H1 (cell line): ENCODE results near the gene ANKMY2. TPM values are rescaled to one million over a fixed set of nuclear protein-coding genes. Genes with fewer than 3 reads are reported as not detected.

Source experiments
- CHD7 ChIP-seq: fragments of 300-600 bp; sonication (generic); IDR thresholded peaks from 2 replicates; pipeline ENCODE4 v1.7.1; 2012; ENCODE audit warnings: low read length, moderate library complexity, mild to moderate bottlenecking, inconsistent platforms; ENCODE audit not compliant: insufficient replicate concordance
- GTF2F1 ChIP-seq: IDR thresholded peaks from 2 replicates; pipeline ENCODE4 v1.6.1; 2012; ENCODE audit warnings: low read depth, low read length, improper control_type of control experiment, borderline replicate concordance
- HDAC6 ChIP-seq: IDR thresholded peaks from one replicate; pipeline ENCODE4 v1.7.1; 2012; ENCODE audit warnings: low read depth, mild to moderate bottlenecking, inconsistent platforms, low read length, moderate library complexity
- polyA plus RNA-seq, 7 experiments: library from polyadenylated mRNA; depleted of rRNA in 3 of 7; stranded (reverse) in 5 of 7; unstranded in 2 of 7; fragments of >200 nt in 5 of 7; fragments of 200-250 nt in 2 of 7; gene quantifications; 1 replicate in 5 of 7; 2 replicates in 1 of 7; 4 replicates in 1 of 7; pipeline versions ENCODE4 v1.2.1 to v1.2.3, GENCODE V29; 2011 to 2013; ENCODE audit warnings: missing spikeins in 2 of 7, mixed read lengths in 2 of 7
- total RNA-seq: library from RNA; stranded (reverse); fragmentation: NEBNext Ultra II Directional; extraction: Animal tissue kit (Norgen Biotek cat#: 25700); gene quantifications from 2 replicates; pipeline ENCODE4 v1.2.1, GENCODE V29; 2021

The ANKMY2 gene
- total and polyA plus RNA-seq, 2 of the 8 experiments (the other 6 are each of a cell fraction or from before 2014, with no cell fraction given): 5.2 to 9.3 TPM

GRCh38 chr7:16592395-16592794, 53.2 kb downstream of the ANKMY2 start (continued):
- TF ChIP-seq GTF2F1: no peak
- TF ChIP-seq HDAC6: no peak
- no peak for TF ChIP-seq CHD7
